Measurements from ENCODE around the gene SH3GLB2. TPM values are rescaled to one million over a fixed set of nuclear protein-coding genes. Genes with fewer than 3 reads are reported as not detected.
"Not testable (repeated sequence)": the region's sequence is repeated elsewhere in the genome, so short reads cannot be mapped to it uniquely, and the experiment has no call there.

Gene SH3GLB2
- total and polyA plus RNA-seq, 2 experiments from 2014 or later: 85.4 to 124 TPM

- H3K4me3 ChIP-seq: no peak overlapping the region
- H3K27me3 ChIP-seq: no peaks in the 10 kb centered on the region
- no peaks in the 10 kb centered on the region for H3K36me3 ChIP-seq (replicated peaks; ENCODE audit: insufficient read depth, low read depth)
- 63% methylated on average over 21 of the region's 21 CpGs for WGBS (ENCODE audit: low lambda C conversion rate, missing lambda C conversion rate)
- H3K9me2 ChIP-seq (replicated peaks; ENCODE audit: insufficient read depth): no peaks in the 10 kb centered on the region
- H2AFZ ChIP-seq: no peak overlapping the region
- H3K4me2 ChIP-seq: no peak overlapping the region
- no peaks in the 10 kb centered on the region for H3K9me3 ChIP-seq (ENCODE audit: low read depth)
- no peaks in the 10 kb centered on the region for H4K20me1 ChIP-seq (ENCODE audit: insufficient read depth, poor library complexity, severe bottlenecking)
- H3K4me1 ChIP-seq (ENCODE audit: insufficient read depth): no peaks in the 10 kb centered on the region
- no peaks in the 10 kb centered on the region for H3K79me2 ChIP-seq
- DNase-seq (ENCODE audit: low spot score): peak; percentile 91
- no peak overlapping the region for H3K27ac ChIP-seq
- TF ChIP-seq CTCF (IDR thresholded peaks at IDR 0.05; ENCODE audit: poor library complexity) (peak; percentile 81), EZH2 (IDR thresholded peaks at IDR 0.05; ENCODE audit: borderline replicate concordance) (no peak), EZH2phosphoT487 (IDR thresholded peaks at IDR 0.05; ENCODE audit: low read depth, severe bottlenecking, unreplicated experiment) (no peak)
Observed at GRCh38 chr9:129006328-129007034, 21.6 kb downstream of the SH3GLB2 start.

- Histone ChIP-seq H3K27me3 (no peaks in the 10 kb centered on the region), H3K36me3 (replicated peaks; ENCODE audit: insufficient read depth, low read depth) (no peaks in the 10 kb centered on the region), H3K4me3 (no peak overlapping the region), H3K4me2 (no peak overlapping the region), H3K27ac (no peak overlapping the region), H3K79me2 (no peaks in the 10 kb centered on the region), H3K9me2 (replicated peaks; ENCODE audit: insufficient read depth) (no peaks in the 10 kb centered on the region), H4K20me1 (ENCODE audit: insufficient read depth, poor library complexity, severe bottlenecking) (no peaks in the 10 kb centered on the region), H2AFZ (no peak overlapping the region), H3K4me1 (ENCODE audit: insufficient read depth) (no peaks in the 10 kb centered on the region), H3K9me3 (ENCODE audit: low read depth) (no peaks in the 10 kb centered on the region)
- 89% methylated on average over 10 of the region's 10 CpGs for WGBS (ENCODE audit: low lambda C conversion rate, missing lambda C conversion rate)
- DNase-seq (ENCODE audit: low spot score): peak; percentile 2
- TF ChIP-seq CTCF (IDR thresholded peaks at IDR 0.05; ENCODE audit: poor library complexity): no peak
Observed at GRCh38 chr9:129005336-129005997, 22.7 kb downstream of the SH3GLB2 start.

- not testable (repeated sequence) for H3K36me3 ChIP-seq (replicated peaks; ENCODE audit: insufficient read depth, low read depth); H3K27me3 ChIP-seq; H3K9me3 ChIP-seq (ENCODE audit: low read depth); H3K9me2 ChIP-seq (replicated peaks; ENCODE audit: insufficient read depth); H2AFZ ChIP-seq; H3K4me3 ChIP-seq; H3K79me2 ChIP-seq; H3K4me2 ChIP-seq; H3K27ac ChIP-seq; H3K4me1 ChIP-seq (ENCODE audit: insufficient read depth); H4K20me1 ChIP-seq (ENCODE audit: insufficient read depth, poor library complexity, severe bottlenecking); DNase-seq (ENCODE audit: low spot score)
- 93% methylated on average over 6 of the region's 6 CpGs for WGBS (ENCODE audit: low lambda C conversion rate, missing lambda C conversion rate)
Observed at GRCh38 chr9:129004173-129004572, 24.0 kb downstream of the SH3GLB2 start.

- Histone ChIP-seq H3K4me2 (no peak overlapping the region), H3K36me3 (replicated peaks; ENCODE audit: insufficient read depth, low read depth) (no peaks in the 10 kb centered on the region), H3K27ac (no peak overlapping the region), H3K9me2 (replicated peaks; ENCODE audit: insufficient read depth) (no peaks in the 10 kb centered on the region), H3K27me3 (no peaks in the 10 kb centered on the region), H3K9me3 (ENCODE audit: low read depth) (no peaks in the 10 kb centered on the region), H4K20me1 (ENCODE audit: insufficient read depth, poor library complexity, severe bottlenecking) (no peaks in the 10 kb centered on the region), H2AFZ (no peak overlapping the region), H3K4me3 (no peak overlapping the region), H3K79me2 (no peaks in the 10 kb centered on the region), H3K4me1 (ENCODE audit: insufficient read depth) (no peaks in the 10 kb centered on the region)
- 95% methylated on average over 9 of the region's 9 CpGs for WGBS (ENCODE audit: low lambda C conversion rate, missing lambda C conversion rate)
- no peak for DNase-seq (ENCODE audit: low spot score)
- TF ChIP-seq CTCF (IDR thresholded peaks at IDR 0.05; ENCODE audit: poor library complexity) (no peak), EZH2 (IDR thresholded peaks at IDR 0.05; ENCODE audit: borderline replicate concordance) (no peak), EZH2phosphoT487 (IDR thresholded peaks at IDR 0.05; ENCODE audit: low read depth, severe bottlenecking, unreplicated experiment) (no peak)
Observed at GRCh38 chr9:129002992-129003391, 25.1 kb downstream of the SH3GLB2 start.
